C4-2B (cell line): Measurements from ENCODE around the gene MGST2.

Source experiments
- CTCF ChIP-seq: fragments of 450-650 bp; conservative IDR thresholded peaks from 2 replicates; pipeline ENCODE4 v1.5.1; 2017; ENCODE audit warnings: mild to moderate bottlenecking
- ZFX ChIP-seq: fragments of 450-650 bp; IDR thresholded peaks from 2 replicates; pipeline ENCODE4 v1.6.1; 2017

- no peak for TF ChIP-seq CTCF
- TF ChIP-seq ZFX, result no peak
Measured at GRCh38 chr4:139686988-139687387, 21.4 kb downstream of the MGST2 start.
